Measurements from ENCODE around the gene CLDN19.

CLDN19 gene

GRCh38 chr1:42776502-42776901 is 36.5 kb upstream of the CLDN19 start:
- H3K9me2 ChIP-seq (replicated peaks; ENCODE audit: low read depth, low read length): no peaks in the 10 kb centered on the region
- H2AFZ ChIP-seq (ENCODE audit: low read length): no peak overlapping the region
- no peak overlapping the region for H3K9ac ChIP-seq (ENCODE audit: low read depth, low read length, poor library complexity, severe bottlenecking)
- no peaks in the 10 kb centered on the region for H3K27me3 ChIP-seq (ENCODE audit: insufficient read depth, low read length, poor library complexity, severe bottlenecking)
- H3F3A ChIP-seq (ENCODE audit: low read depth): no peaks in the 10 kb centered on the region
- TF ChIP-seq EZH2phosphoT487 (IDR thresholded peaks at IDR 0.05; ENCODE audit: borderline replicate concordance): no peak
- TF ChIP-seq, protein P1, sequence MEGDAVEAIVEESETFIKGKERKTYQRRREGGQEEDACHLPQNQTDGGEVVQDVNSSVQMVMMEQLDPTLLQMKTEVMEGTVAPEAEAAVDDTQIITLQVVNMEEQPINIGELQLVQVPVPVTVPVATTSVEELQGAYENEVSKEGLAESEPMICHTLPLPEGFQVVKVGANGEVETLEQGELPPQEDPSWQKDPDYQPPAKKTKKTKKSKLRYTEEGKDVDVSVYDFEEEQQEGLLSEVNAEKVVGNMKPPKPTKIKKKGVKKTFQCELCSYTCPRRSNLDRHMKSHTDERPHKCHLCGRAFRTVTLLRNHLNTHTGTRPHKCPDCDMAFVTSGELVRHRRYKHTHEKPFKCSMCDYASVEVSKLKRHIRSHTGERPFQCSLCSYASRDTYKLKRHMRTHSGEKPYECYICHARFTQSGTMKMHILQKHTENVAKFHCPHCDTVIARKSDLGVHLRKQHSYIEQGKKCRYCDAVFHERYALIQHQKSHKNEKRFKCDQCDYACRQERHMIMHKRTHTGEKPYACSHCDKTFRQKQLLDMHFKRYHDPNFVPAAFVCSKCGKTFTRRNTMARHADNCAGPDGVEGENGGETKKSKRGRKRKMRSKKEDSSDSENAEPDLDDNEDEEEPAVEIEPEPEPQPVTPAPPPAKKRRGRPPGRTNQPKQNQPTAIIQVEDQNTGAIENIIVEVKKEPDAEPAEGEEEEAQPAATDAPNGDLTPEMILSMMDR (conservative IDR thresholded peaks at IDR 0.05; ENCODE audit: low read length): no peak
- no peak overlapping the region for H3K4me2 ChIP-seq (ENCODE audit: low read depth, low read length, poor library complexity, severe bottlenecking)
- peaks cover 5% of the 10 kb centered on the region for H3K4me1 ChIP-seq (ENCODE audit: insufficient read depth, low read length, poor library complexity, severe bottlenecking)
- H4K20me1 ChIP-seq (ENCODE audit: insufficient read depth, low read length, poor library complexity, severe bottlenecking): no peaks in the 10 kb centered on the region
- H3K4me3 ChIP-seq (ENCODE audit: low read length, poor library complexity, severe bottlenecking): no peak overlapping the region
- H3K79me2 ChIP-seq (ENCODE audit: insufficient read depth, low read length): peaks cover 20% of the 10 kb centered on the region
- H3K9me3 ChIP-seq (ENCODE audit: insufficient read depth, low read depth, low read length): no peaks in the 10 kb centered on the region
- H3K36me3 ChIP-seq (ENCODE audit: insufficient read depth, low read length): peaks cover 27% of the 10 kb centered on the region

DNA sequence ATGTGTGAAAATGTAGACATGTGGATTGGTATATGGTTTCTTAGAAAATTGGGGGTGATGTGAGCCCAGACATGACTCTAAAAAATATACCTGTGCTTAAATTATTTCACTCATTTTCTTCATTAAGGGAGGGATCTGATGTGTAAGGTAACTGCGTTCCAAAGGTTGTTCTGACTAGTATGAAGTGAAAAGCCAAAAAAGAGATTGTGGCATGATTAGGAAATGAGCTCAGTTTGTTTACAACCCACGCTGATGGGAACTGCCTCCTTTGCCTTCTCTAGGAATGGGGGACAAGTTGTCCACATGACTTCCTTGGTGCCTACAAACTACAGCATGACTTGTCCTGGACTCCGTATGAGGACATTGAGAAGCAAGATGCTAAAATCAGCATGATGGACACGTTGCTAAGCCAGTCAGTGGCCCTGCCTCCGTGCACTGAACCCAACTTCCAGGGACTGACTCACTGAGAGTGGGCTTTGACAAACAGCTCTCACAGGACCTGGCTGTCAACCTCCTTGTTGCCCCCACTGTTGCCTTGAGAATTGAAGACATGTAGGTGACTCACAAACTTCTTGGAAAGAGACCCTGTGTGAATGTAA is 35.0 kb upstream of the CLDN19 start:
- H3K36me3 ChIP-seq (ENCODE audit: insufficient read depth, low read length): peaks cover 27% of the 10 kb centered on the region
- H3K4me3 ChIP-seq (ENCODE audit: low read length, poor library complexity, severe bottlenecking): no peak overlapping the region
- H3F3A ChIP-seq (ENCODE audit: low read depth): no peaks in the 10 kb centered on the region
- no peak overlapping the region for H3K9ac ChIP-seq (ENCODE audit: low read depth, low read length, poor library complexity, severe bottlenecking)
- H3K4me2 ChIP-seq (ENCODE audit: low read depth, low read length, poor library complexity, severe bottlenecking): no peak overlapping the region
- H4K20me1 ChIP-seq (ENCODE audit: insufficient read depth, low read length, poor library complexity, severe bottlenecking): no peaks in the 10 kb centered on the region
- no peak overlapping the region for H2AFZ ChIP-seq (ENCODE audit: low read length)
- TF ChIP-seq EZH2phosphoT487 (IDR thresholded peaks at IDR 0.05; ENCODE audit: borderline replicate concordance): no peak
- TF ChIP-seq, protein P1 (conservative IDR thresholded peaks at IDR 0.05; ENCODE audit: low read length): no peak
- H3K9me3 ChIP-seq (ENCODE audit: insufficient read depth, low read depth, low read length): no peaks in the 10 kb centered on the region
- H3K79me2 ChIP-seq (ENCODE audit: insufficient read depth, low read length): peaks cover 28% of the 10 kb centered on the region
- no peaks in the 10 kb centered on the region for H3K9me2 ChIP-seq (replicated peaks; ENCODE audit: low read depth, low read length)
- no peaks in the 10 kb centered on the region for H3K27me3 ChIP-seq (ENCODE audit: insufficient read depth, low read length, poor library complexity, severe bottlenecking)
- H3K4me1 ChIP-seq (ENCODE audit: insufficient read depth, low read length, poor library complexity, severe bottlenecking): peaks cover 11% of the 10 kb centered on the region

- Histone ChIP-seq H3K27me3 (ENCODE audit: insufficient read depth, low read length, poor library complexity, severe bottlenecking) (no peaks in the 10 kb centered on the region), H4K20me1 (ENCODE audit: insufficient read depth, low read length, poor library complexity, severe bottlenecking) (no peaks in the 10 kb centered on the region), H3K9ac (ENCODE audit: low read depth, low read length, poor library complexity, severe bottlenecking) (peak overlapping the region; percentile 38), H3K9me3 (ENCODE audit: insufficient read depth, low read depth, low read length) (no peaks in the 10 kb centered on the region), H3K9me2 (replicated peaks; ENCODE audit: low read depth, low read length) (no peaks in the 10 kb centered on the region), H3K4me1 (ENCODE audit: insufficient read depth, low read length, poor library complexity, severe bottlenecking) (peaks cover 19% of the 10 kb centered on the region), H3K36me3 (ENCODE audit: insufficient read depth, low read length) (peaks cover 27% of the 10 kb centered on the region), H3K4me3 (ENCODE audit: low read length, poor library complexity, severe bottlenecking) (no peak overlapping the region), H2AFZ (ENCODE audit: low read length) (no peak overlapping the region), H3K79me2 (ENCODE audit: insufficient read depth, low read length) (peaks cover 40% of the 10 kb centered on the region), H3K4me2 (ENCODE audit: low read depth, low read length, poor library complexity, severe bottlenecking) (peak overlapping the region; percentile 84), H3F3A (ENCODE audit: low read depth) (no peaks in the 10 kb centered on the region)
- TF ChIP-seq, protein P1 (conservative IDR thresholded peaks at IDR 0.05; ENCODE audit: low read length): no peak
- no peak for TF ChIP-seq EZH2phosphoT487 (IDR thresholded peaks at IDR 0.05; ENCODE audit: borderline replicate concordance)
These were observed 33.4 kb upstream of the CLDN19 start for GRCh38 chr1:42773420-42773819.
